Suprapubic skin (tissue), 4 donors: ENCODE data around the gene AMPD3.

Experiments
- EP300 ChIP-seq: sonication (generic); formaldehyde crosslinking; IDR thresholded peaks from one replicate; pipeline ENCODE4 v1.6.1; 2017; ENCODE audit warnings: antibody characterized with exemption
- POLR2AphosphoS5 ChIP-seq, 3 donors: sonication (generic); formaldehyde crosslinking; IDR thresholded peaks; one replicate each; pipeline ENCODE4 v1.6.1; 2017; ENCODE audit warnings: antibody characterized with exemption in 3 of 3

DNA sequence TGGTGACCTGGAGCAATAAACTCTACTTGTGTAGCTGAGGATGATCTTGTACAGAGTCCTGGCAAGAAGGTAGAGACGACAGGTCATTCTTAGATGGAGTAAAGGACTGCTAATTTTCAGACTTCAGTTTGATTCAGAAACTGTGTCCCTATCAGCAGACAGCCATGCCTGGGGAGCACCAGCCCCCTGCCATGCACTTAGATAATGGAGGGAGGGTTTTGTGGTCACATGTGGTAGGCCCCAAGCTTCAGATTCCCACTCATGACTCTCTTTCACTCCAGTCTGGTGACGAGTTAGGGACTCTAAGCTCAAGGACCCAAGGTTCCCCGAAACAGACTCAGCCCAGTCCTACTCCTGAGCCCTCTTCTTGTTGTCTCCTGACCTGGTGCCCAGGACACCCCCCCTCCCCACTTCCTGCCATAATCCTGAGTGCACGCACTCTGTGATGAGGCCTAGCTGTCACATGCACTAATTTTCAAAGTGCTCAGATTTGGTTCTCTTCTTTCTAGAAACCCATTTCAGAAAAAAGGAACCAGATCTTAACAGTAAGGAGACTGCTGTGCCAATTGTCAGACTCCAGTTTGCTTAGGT, 10.2 kb upstream of the AMPD3 start:
- TF ChIP-seq POLR2AphosphoS5 (IDR thresholded peaks at IDR 0.05) (no peak), EP300 (no peak)
